B cell (primary cell): ENCODE measurements around the gene SPINT3.

Experiments used
- EZH2 ChIP-seq: IDR thresholded peaks from 2 replicates; pipeline ENCODE4 v1.6.1; 2012; ENCODE audit warnings: borderline replicate concordance, low read depth, mild to moderate bottlenecking, moderate library complexity, low read length; ENCODE audit not compliant: insufficient read depth, poor library complexity, severe bottlenecking
- TF ChIP-seq, protein P1 (sequence below): fragments of 200-600 bp; IDR thresholded peaks from one replicate; pipeline ENCODE4 v1.8.0; 2022; ENCODE audit warnings: antibody characterized with exemption, mild to moderate bottlenecking

DNA sequence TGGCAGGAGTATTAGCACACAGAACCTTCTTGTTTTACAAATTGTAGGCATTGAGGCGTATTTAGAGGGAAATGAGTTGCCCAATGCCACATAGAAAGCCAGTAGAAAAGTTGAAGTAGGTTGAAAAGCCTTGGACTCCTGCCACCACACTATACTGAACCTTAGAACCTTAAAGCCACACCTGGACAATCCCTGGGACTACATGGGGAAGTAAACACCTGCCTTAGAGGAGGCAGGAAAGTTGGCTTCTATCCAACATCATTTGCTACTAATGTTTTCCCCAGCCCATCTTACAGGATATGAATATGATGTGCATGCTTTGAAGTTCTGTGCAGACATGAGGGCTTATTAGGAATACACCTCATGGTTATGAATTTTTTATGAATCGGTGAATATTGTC is 37.0 kb upstream of the SPINT3 start:
- TF ChIP-seq, protein P1, sequence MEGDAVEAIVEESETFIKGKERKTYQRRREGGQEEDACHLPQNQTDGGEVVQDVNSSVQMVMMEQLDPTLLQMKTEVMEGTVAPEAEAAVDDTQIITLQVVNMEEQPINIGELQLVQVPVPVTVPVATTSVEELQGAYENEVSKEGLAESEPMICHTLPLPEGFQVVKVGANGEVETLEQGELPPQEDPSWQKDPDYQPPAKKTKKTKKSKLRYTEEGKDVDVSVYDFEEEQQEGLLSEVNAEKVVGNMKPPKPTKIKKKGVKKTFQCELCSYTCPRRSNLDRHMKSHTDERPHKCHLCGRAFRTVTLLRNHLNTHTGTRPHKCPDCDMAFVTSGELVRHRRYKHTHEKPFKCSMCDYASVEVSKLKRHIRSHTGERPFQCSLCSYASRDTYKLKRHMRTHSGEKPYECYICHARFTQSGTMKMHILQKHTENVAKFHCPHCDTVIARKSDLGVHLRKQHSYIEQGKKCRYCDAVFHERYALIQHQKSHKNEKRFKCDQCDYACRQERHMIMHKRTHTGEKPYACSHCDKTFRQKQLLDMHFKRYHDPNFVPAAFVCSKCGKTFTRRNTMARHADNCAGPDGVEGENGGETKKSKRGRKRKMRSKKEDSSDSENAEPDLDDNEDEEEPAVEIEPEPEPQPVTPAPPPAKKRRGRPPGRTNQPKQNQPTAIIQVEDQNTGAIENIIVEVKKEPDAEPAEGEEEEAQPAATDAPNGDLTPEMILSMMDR = no peak
- TF ChIP-seq EZH2 = no peak
